HEK293T (cell line): ENCODE results near the gene ASTL.
"Not testable (repeated sequence)": the region's sequence is repeated elsewhere in the genome, so short reads cannot be mapped to it uniquely, and the experiment has no call there.

ENCODE experiments used
- CTCF ChIA-PET: fragments of 350-600 bp; formaldehyde crosslinking; extraction: SDS; loops from one replicate; lab custom pipeline; 2021; ENCODE audit warnings: antibody characterized with exemption, inconsistent platforms; lab: Yijun Ruan, JAX
- POLR2A ChIA-PET: fragments of 350-600 bp; formaldehyde crosslinking; extraction: SDS; loops from one replicate; lab custom pipeline; 2020; ENCODE audit warnings: antibody characterized with exemption, inconsistent platforms; lab: Yijun Ruan, JAX
- DNase-seq: peaks from one replicate; pipeline ENCODE4 v3.0.0; 2012; ENCODE audit warnings: mixed read lengths; ENCODE audit errors: extremely low spot score
- ARNT ChIP-seq: fragments of 450-650 bp; IDR thresholded peaks from 2 replicates; pipeline ENCODE4 v1.6.1; 2017; ENCODE audit warnings: mild to moderate bottlenecking
- BHLHE40 ChIP-seq: fragments of 450-650 bp; IDR thresholded peaks from 2 replicates; pipeline ENCODE4 v1.6.1; 2016; ENCODE audit warnings: mild to moderate bottlenecking, moderate library complexity, borderline replicate concordance
- CTBP1 ChIP-seq: fragments of 450-650 bp; IDR thresholded peaks from 2 replicates; pipeline ENCODE4 v1.6.1; 2016; ENCODE audit warnings: borderline replicate concordance
- ELF4 ChIP-seq: fragments of 450-650 bp; IDR thresholded peaks from 2 replicates; pipeline ENCODE4 v1.6.1; 2017; ENCODE audit warnings: antibody characterized with exemption
- FOXA1 ChIP-seq: fragments of 450-650 bp; IDR thresholded peaks from 2 replicates; pipeline ENCODE4 v1.6.1; 2016; ENCODE audit warnings: mild to moderate bottlenecking
- FOXK2 ChIP-seq: fragments of 450-650 bp; IDR thresholded peaks from 2 replicates; pipeline ENCODE4 v1.6.1; 2016; ENCODE audit warnings: mild to moderate bottlenecking
- FOXM1 ChIP-seq: fragments of 450-650 bp; IDR thresholded peaks from 2 replicates; pipeline ENCODE4 v1.6.1; 2017; ENCODE audit warnings: mild to moderate bottlenecking, borderline replicate concordance
- HDGF ChIP-seq: fragments of 450-650 bp; IDR thresholded peaks from 2 replicates; pipeline ENCODE4 v1.6.1; 2017; ENCODE audit warnings: antibody characterized with exemption, borderline replicate concordance
- L3MBTL2 ChIP-seq: fragments of 450-650 bp; conservative IDR thresholded peaks from 2 replicates; pipeline ENCODE4 v1.6.1; 2016; ENCODE audit warnings: mild to moderate bottlenecking
- LEF1 ChIP-seq: fragments of 450-650 bp; IDR thresholded peaks from 2 replicates; pipeline ENCODE4 v1.6.1; 2017; ENCODE audit warnings: mild to moderate bottlenecking, borderline replicate concordance
- NFRKB ChIP-seq: fragments of 450-650 bp; IDR thresholded peaks from 2 replicates; pipeline ENCODE4 v1.6.1; 2016; ENCODE audit warnings: mild to moderate bottlenecking, moderate library complexity
- PKNOX1 ChIP-seq: fragments of 450-650 bp; IDR thresholded peaks from 2 replicates; pipeline ENCODE4 v1.6.1; 2016
- SP1 ChIP-seq: fragments of 450-650 bp; IDR thresholded peaks from 2 replicates; pipeline ENCODE4 v1.6.1; 2017
- SUZ12 ChIP-seq: fragments of 450-650 bp; IDR thresholded peaks from 2 replicates; pipeline ENCODE4 v1.6.1; 2016; ENCODE audit warnings: mild to moderate bottlenecking
- TARDBP ChIP-seq: fragments of 450-650 bp; IDR thresholded peaks from 2 replicates; pipeline ENCODE4 v1.6.1; 2016
- ZNF384 ChIP-seq: fragments of 450-650 bp; IDR thresholded peaks from 2 replicates; pipeline ENCODE4 v1.6.1; 2016

ASTL gene

GRCh38 chr2:96143231-96143847, 5.0 kb upstream of the ASTL start:
- CTCF ChIA-PET = no interaction called here

GRCh38 chr2:96142217-96143113, 4.2 kb upstream of the ASTL start:
- no peak for DNase-seq
- CTCF ChIA-PET = no interaction called here
- POLR2A ChIA-PET = no interaction called here
- TF ChIP-seq TARDBP (no peak), LEF1 (no peak), ARNT (no peak), SP1 (no peak), ZNF384 (no peak), PKNOX1 (no peak), FOXM1 (no peak), BHLHE40 (no peak), HDGF (no peak), NFRKB (no peak), SUZ12 (no peak), FOXA1 (no peak), ELF4 (no peak), CTBP1 (no peak), L3MBTL2 (no peak), FOXK2 (no peak)

More at GRCh38 chr2:96143231-96143847, 5.0 kb upstream of the ASTL start:
- DNase-seq = no peak
- POLR2A ChIA-PET = no interaction called here
- TF ChIP-seq HDGF (no peak), FOXK2 (no peak), ZNF384 (no peak), ARNT (no peak), SUZ12 (no peak), LEF1 (no peak), L3MBTL2 (no peak), PKNOX1 (no peak), FOXA1 (no peak), NFRKB (no peak), SP1 (no peak), TARDBP (no peak), ELF4 (no peak), FOXM1 (no peak), BHLHE40 (no peak), CTBP1 (no peak)

DNA sequence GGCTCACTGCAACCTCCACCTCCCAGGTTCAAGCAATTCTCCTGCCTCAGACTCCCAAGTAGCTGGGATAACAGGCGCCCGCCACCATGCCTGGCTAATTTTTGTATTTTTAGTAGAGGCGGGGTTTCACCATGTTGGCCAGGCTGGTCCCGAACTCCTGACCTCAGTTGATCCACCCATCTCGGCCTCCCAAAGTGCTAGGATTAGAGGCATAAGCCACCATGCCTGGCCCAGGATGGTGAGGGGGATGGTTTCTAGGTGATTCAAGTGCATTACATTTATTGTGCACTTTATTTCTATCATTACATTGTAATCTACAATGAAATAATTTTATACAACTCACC, 3.3 kb upstream of the ASTL start:
- DNase-seq, POLR2A ChIA-PET, CTCF ChIA-PET: not testable (repeated sequence)

DNA sequence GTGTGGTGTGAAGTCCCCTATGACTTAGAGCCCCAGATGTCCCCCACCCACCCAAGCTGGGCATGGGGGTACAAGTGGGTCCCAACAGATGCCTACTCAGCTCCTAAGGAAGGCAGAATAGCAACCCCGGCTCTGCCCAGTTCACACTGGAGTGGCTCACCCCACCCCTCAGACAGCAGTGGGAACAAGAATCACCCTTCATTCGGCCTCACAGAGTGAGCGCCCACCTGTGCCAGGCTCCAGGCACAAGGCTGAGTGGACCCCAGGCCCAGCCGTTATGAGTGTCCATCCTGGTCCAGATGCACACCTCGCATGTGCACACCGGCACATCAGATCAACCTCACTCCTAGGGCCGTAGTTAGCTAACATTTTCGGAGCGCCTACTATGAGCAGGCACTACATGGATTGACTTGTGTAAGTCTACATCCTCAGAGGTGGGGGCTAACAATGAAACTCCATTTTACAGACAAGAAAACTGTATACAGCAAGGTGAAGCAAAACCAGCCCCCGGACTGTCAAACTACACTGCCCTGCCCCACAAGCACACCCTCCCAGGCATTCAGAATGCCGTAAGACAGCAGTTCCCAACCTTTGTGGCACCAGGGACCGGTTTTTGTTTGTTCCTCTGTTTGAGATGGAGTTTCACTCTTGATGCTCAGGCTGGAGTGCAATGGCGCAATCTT, 2.8 kb upstream of the ASTL start:
- POLR2A ChIA-PET = interaction anchor here (0.6 to 1.0 kb wide), 2 partner anchors 67 to 125 kb away, joined by 3 read pairs; partner anchors contain the start of genes CIAO1, STARD7 and TMEM127

DNA sequence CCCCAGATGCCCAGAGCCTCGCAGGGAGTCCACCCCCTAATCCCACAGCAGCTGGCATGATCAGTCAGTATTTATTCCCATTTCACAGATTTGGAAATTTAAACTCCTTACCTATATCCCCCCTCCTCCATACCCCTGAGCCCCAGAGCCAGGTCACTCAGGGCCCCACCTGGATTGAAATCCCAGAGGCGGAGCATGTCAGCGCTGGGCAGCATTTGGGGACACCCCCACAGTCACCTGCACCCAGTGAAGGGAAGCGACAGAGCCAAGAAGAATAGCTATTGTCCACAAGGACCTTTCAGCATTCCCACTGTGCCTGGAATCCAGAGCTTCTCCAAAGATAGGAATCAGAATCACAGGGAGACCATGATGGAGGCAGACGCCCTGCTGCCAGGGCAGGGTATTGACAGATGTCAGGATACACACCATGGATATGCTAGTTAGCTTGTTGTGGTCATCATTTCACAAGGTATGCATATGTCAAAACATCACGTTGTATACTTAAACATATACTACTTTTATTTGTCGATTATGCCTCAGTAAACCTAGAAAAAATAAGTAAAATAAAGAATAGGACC, 968 bp upstream of the ASTL start:
- no peak for DNase-seq
- TF ChIP-seq SUZ12 (no peak), TARDBP (no peak), LEF1 (no peak), CTBP1 (no peak), SP1 (no peak), FOXM1 (no peak), FOXA1 (no peak), FOXK2 (no peak), HDGF (no peak), NFRKB (no peak), ZNF384 (no peak), ARNT (no peak), ELF4 (no peak), PKNOX1 (no peak), BHLHE40 (no peak), L3MBTL2 (no peak)
- ChIA-PET POLR2A (interaction anchor here (2.8 kb wide), 1 partner anchor 69 kb away, joined by 12 read pairs; the partner anchor contains the start of gene STARD7), CTCF (interaction anchor here (1.1 to 4.4 kb wide), 2 partner anchors 9 to 35 kb away, joined by 3 to 40 read pairs; no protein-coding TSS in a partner anchor)

More for the DNA sequence above, 2.8 kb upstream of the ASTL start:
- no peak for DNase-seq
- TF ChIP-seq FOXA1 (no peak), HDGF (no peak), FOXM1 (no peak), FOXK2 (no peak), BHLHE40 (no peak)
- CTCF ChIA-PET = interaction anchor here (0.5 to 1.1 kb wide), 2 partner anchors 33 to 92 kb away, joined by 3 to 5 read pairs; no protein-coding TSS in a partner anchor
